Endothelial cell of umbilical vein (primary cell): Measurements from ENCODE around the gene TAT.

Experiments used
- EZH2 ChIP-seq: IDR thresholded peaks from 2 replicates; pipeline ENCODE4 v1.6.1; 2012; ENCODE audit warnings: borderline replicate concordance, low read depth, mild to moderate bottlenecking, moderate library complexity, low read length, inconsistent platforms; ENCODE audit not compliant: severe bottlenecking
- GATA2 ChIP-seq: IDR thresholded peaks from 2 replicates; pipeline ENCODE4 v1.7.0; 2011; ENCODE audit warnings: low read depth, mild to moderate bottlenecking, moderate library complexity, mixed read lengths, low read length; ENCODE audit not compliant: insufficient read length, insufficient read depth
- JUN ChIP-seq: IDR thresholded peaks from 2 replicates; pipeline ENCODE4 v1.6.1; 2011; ENCODE audit warnings: borderline replicate concordance, low read depth; ENCODE audit not compliant: insufficient read length, insufficient read depth
- MYC ChIP-seq: IDR thresholded peaks from one replicate; pipeline ENCODE4 v1.6.1; 2011; ENCODE audit warnings: mild to moderate bottlenecking, low read depth, low read length
- POLR2A ChIP-seq: IDR thresholded peaks from 2 replicates; pipeline ENCODE4 v1.6.1; 2012; ENCODE audit warnings: low read depth, mild to moderate bottlenecking, control low read depth, low read length
- POLR2AphosphoS5 ChIP-seq: IDR thresholded peaks from 2 replicates; pipeline ENCODE4 v1.6.1; 2012; ENCODE audit warnings: low read depth, mild to moderate bottlenecking, control low read depth, low read length, moderate library complexity; ENCODE audit not compliant: insufficient read depth
- TF ChIP-seq, protein P1 (sequence below), 2 donors: IDR thresholded peaks; 1 replicate in 1 of 2; 2 replicates in 1 of 2; pipeline ENCODE4 v1.5.1; 2011; ENCODE audit warnings: low read length in 2 of 2, mild to moderate bottlenecking in 2 of 2, moderate library complexity in 2 of 2, control low read depth in 1 of 2, inconsistent platforms in 1 of 2, low read depth in 1 of 2; ENCODE audit not compliant: insufficient read depth in 1 of 2; ENCODE audit errors: extremely low read depth in 1 of 2
- TF ChIP-seq, protein P2 (sequence below): IDR thresholded peaks from 2 replicates; pipeline ENCODE4 v1.6.1; 2011; ENCODE audit not compliant: insufficient read depth, insufficient read length

DNA sequence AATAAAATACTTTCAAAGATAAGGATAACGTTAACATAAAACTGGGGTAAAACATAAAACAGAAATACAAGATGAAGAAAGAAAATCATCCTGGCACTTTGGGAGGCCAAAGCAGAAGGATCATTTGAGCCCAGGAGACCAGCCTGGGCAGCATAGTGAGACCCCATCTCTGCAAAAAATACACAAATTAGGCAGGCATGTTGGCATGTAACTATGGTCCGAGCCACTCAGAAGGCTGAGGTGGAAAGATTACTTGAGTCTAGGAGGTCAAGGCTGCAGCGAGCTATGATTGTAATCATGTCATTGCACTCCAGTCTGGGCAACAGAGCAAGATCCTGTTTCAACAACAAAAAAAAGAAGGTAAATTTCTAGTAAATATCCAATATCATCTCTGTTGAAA, 19.6 kb downstream of the TAT start:
- TF ChIP-seq, protein P1, sequence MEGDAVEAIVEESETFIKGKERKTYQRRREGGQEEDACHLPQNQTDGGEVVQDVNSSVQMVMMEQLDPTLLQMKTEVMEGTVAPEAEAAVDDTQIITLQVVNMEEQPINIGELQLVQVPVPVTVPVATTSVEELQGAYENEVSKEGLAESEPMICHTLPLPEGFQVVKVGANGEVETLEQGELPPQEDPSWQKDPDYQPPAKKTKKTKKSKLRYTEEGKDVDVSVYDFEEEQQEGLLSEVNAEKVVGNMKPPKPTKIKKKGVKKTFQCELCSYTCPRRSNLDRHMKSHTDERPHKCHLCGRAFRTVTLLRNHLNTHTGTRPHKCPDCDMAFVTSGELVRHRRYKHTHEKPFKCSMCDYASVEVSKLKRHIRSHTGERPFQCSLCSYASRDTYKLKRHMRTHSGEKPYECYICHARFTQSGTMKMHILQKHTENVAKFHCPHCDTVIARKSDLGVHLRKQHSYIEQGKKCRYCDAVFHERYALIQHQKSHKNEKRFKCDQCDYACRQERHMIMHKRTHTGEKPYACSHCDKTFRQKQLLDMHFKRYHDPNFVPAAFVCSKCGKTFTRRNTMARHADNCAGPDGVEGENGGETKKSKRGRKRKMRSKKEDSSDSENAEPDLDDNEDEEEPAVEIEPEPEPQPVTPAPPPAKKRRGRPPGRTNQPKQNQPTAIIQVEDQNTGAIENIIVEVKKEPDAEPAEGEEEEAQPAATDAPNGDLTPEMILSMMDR (IDR thresholded peaks at IDR 0.05; ENCODE audit: extremely low read depth in 1 of 2, insufficient read depth in 1 of 2, low read depth in 1 of 2, low read length in 2 of 2), result no peak
- TF ChIP-seq MYC (no peak), POLR2AphosphoS5 (no peak), EZH2 (no peak), POLR2A (no peak), JUN (no peak), GATA2 (no peak)
- TF ChIP-seq, protein P2, sequence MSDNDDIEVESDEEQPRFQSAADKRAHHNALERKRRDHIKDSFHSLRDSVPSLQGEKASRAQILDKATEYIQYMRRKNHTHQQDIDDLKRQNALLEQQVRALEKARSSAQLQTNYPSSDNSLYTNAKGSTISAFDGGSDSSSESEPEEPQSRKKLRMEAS, result no peak
